HG03108 (cell line): Measurements from ENCODE around the gene RNF157.
"Not testable (repeated sequence)": the region's sequence is repeated elsewhere in the genome, so short reads cannot be mapped to it uniquely, and the experiment has no call there.

Source experiments
- ATAC-seq: cut with Tn5 transposase; IDR thresholded peaks from one replicate; pipeline ENCODE4 v1.9.1; 2021; ENCODE audit warnings: moderate library complexity; ENCODE audit not compliant: unreplicated experiment

Gene RNF157

GRCh38 chr17:76270770-76271668, 30.7 kb upstream of the RNF157 start:
- peak; percentile 1 for ATAC-seq

- no peak for ATAC-seq
Observed at GRCh38 chr17:76270127-76270592, 29.9 kb upstream of the RNF157 start.

DNA sequence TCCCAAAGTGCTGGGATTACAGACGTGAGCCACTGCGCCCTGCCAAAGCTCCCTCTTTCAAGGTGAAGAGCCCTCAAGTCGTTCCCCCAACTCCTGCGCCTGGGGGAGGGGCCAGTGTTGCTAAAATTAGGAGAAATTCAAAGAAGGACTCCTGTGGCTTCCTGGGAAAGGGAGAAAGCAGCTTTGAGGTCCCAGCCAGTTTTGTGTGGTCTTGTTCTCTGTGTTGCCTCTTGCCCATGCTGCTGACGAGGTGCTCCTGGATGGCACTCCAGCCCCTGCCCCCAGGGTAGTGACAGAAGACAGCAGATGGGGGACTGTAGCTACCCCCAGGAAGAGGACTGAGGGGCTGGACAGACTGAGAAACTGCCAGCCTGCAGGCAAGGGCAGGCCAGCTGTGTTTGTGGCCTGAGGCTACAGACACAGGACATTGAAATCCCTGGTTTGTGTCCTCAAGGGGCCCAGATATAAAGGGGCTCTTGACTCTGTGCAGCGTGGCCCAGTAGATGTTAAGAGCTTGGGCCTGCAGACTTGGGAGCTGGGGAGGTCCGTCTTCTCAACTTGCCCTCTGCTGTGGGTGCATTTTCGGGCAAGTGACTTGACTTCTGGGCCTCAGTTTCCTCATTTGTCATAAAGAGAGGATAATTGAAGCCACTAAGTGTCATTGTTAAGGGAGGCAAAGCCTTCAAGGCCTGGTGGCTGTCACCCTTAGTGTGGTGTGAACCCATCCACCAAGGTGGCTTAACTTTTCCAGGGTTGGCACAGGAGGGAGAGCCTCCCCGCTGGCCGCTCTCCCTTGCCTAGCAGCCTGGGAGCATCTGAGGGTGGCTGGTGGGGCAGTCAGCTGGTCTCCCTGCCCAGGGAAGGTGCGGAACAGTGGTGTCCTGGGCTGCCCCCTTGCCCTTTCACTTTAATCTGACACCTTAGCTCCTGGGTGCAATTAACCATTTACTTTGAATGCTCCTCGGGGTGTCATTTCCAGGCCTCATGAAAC, 29.0 kb upstream of the RNF157 start:
- no peak for ATAC-seq

DNA sequence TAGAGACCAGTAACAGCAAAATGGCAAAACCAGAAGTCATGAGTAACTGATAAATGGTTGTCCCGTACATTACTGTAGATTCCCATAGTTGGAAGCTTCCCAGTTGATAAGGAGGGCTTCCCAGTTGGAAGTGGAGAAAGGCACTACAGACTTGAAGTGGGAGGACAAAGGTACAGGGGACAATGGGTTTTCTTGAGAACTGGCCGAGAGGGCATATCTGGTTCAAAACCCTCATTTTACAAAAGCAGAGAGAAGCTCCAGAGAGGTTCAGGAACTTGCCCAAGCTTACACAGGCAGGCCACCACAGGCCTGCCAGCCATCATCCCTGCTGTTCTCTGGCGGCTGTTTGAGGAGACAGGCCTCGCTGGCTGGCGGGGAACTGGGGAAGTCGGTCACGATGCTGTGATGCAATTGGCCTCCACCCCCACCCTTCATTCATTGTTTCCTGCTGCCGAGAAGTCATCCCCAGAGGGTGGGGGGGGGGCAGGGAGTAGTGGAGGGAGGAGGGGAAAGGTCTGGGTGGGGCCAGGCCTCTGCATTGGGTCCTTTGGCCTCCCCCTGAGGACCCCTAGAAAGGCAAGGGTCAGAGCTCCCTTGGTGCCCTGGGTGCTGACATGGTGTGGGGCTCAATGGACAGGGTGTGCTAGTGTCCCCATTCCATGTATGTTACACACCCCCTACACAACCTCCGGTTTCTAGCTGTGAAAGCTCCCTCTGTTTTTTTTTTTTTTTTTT, 27.9 kb upstream of the RNF157 start:
- no peak for ATAC-seq

DNA sequence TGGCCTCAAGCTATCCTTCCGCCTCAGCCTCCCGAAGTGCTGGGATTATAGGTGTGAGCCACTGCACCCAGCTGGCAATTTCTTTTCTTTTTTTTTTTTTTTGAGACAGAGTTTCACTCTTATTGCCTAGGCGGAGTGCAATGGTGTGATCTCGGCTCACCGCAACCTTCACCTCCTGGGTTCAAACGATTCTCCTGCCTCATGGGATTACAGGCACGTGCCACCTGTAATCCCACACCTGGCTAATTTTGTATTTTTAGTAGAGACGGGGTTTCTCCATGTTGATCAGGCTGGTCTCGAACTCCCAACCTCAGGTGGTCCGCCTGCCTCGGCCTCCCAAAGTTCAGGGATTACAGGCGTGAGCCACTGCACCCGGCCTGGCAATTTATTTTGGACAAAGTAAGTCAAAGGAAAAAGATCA, 27.3 kb upstream of the RNF157 start:
- not testable (repeated sequence) for ATAC-seq

DNA sequence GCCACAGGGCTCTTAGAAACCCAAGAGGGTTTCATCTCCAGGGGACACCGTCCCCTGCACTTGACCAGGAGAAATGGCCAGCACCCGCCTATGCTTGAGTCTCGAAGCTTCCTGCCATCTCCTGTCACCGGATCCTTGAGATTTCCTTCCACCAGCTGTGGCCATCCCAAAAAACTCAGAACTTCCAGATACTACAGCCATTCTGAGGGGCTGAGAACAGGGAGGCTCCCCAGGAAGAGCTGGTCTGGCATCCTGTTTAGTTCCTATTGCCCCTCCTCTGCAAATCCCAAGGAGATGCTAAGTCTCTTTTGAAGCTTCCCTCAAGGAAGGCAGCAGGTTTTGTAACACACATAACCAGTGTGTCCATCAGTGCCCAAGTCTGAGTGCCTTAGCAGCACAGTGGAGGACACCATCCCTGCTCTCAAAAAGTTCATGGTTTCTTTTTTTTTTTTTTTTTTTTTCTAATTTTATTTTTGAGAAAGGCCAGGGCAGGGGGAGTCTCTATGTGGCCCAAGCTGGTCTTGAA, 26.8 kb upstream of the RNF157 start:
- ATAC-seq: no peak

DNA sequence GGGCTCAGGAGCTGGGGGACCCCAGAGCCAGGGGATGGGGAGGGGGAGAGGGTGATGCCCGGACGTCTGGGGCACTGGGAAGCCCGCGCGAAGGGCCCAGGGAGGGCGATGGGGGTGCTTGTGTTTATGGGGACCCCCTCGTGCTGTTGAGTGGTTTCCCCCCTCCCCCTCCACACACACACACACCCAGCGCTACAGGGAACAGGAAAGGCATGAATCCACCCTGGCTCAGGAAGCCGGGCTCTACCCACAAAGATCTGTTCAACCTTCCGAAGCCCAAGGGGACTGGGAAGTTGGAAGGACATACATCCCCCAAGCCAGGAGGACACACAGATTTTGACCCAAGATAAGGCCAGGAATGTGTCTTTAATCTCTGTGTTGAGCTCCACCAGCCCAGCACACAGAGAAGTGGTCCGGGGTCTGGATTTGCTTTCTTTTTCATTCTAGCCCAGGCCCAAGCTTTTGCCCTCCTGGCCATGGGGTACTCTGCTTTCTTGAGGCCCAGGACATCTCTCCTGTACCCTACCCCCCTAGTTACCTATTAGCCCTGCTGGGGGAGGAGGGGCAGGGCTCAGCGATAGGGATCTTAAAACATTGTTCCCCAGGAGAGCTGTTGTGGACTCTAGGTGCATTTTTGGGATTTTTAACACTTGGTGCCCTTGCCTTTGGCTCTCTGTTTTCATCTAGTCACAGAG, 26.1 kb upstream of the RNF157 start:
- no peak for ATAC-seq

- no peak for ATAC-seq
Observed at GRCh38 chr17:76265624-76266243, 25.4 kb upstream of the RNF157 start.

GRCh38 chr17:76264755-76265623, 24.7 kb upstream of the RNF157 start, which contains the start of gene UBALD2:
Gene UBALD2, plus strand, starts transcription at chr17:76265348. Its CDS starts 158 bp downstream, at chr17:76265506.
- peak; percentile 69 for ATAC-seq

- no peak for ATAC-seq
Observed at GRCh38 chr17:76264425-76264754, 24.1 kb upstream of the RNF157 start.

DNA sequence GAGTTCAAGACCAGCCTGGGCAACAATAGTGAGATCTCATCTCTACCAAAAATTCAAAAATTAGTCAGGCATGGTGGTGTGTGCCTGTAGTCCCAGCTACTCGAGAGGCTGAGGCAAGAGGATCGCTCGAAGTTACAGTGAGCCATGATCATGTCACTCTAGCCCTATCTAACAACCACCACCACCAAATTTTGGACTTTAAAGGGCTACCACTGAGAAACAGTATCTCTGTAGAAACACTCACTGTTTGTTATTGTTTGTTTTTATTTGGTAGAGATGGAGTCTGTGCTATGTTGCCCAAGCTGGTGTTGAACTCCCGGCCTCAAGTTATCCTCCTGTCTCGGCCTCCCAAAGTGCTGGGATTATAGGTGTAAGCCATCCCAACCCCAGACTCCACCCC, 23.6 kb upstream of the RNF157 start:
- no peak for ATAC-seq

- ATAC-seq: peak; percentile 15
Observed at GRCh38 chr17:76262732-76263344, 22.5 kb upstream of the RNF157 start.

DNA sequence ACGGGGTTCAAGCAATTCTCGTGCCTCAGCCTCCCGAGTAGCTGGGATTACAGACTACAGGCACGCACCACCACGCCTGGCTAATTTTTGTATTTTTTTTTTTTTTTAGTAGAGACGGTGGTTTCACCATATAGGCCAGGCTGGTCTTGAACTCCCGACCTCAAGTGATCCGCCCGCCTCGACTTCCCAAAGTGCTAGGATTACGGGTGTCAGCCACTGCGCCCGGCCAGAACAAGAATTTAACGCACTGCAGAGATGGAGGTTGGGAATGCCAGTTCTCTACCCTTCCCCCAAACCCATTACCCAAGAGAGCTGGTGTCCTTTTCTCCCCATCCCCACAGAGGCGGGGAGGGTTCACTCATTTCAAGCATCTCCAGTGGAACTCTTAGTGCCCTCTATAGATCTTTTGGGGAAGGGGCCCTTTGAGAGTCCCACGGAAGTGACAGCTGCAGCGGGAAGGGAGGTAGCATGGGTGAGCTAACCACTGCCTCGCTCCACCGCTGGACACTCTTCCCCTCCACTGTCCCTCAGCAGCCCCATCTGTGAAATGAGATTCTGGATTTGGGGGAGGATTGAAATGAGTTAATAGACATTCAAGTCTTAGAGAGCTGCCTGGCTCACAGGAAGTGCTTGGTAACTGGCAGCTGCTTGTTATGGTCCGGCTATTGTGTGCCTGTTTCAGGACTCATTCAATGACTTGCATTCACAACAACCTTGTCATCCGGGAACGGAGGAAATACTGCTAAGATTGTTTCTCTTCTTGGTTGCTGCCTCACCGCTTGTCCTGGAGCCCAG, 21.3 kb upstream of the RNF157 start:
- no peak for ATAC-seq

GRCh38 chr17:76260669-76261068, 20.4 kb upstream of the RNF157 start:
- no peak for ATAC-seq

DNA sequence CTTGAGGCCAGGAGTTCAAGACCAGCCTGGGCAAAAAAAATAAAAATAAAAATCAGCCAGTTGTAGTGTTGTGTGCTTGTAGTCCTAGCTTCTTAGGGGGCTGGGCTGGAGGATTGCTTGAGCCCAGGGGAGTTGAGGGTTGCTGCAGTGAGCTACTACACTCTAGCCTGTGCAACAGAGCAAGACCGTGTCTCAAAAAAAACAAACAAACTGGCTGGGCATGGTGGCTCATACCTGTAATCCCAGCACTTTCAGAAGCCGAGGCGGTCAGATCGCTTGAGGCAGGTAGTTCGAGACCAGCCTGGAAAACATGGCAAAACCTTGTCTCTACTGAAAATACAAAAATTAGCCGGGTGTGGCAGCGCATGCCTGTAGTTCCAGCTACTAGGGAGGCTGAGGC, 19.9 kb upstream of the RNF157 start:
- no peak for ATAC-seq

GRCh38 chr17:76256430-76257050, 16.2 kb upstream of the RNF157 start:
- ATAC-seq: not testable (repeated sequence)
